GM03348 (cell line): ENCODE measurements around the gene MGAM2.

Source experiments
- DNase-seq: peaks from one replicate; pipeline ENCODE4 v3.0.0; 2012; ENCODE audit warnings: low spot score

Gene MGAM2

DNA sequence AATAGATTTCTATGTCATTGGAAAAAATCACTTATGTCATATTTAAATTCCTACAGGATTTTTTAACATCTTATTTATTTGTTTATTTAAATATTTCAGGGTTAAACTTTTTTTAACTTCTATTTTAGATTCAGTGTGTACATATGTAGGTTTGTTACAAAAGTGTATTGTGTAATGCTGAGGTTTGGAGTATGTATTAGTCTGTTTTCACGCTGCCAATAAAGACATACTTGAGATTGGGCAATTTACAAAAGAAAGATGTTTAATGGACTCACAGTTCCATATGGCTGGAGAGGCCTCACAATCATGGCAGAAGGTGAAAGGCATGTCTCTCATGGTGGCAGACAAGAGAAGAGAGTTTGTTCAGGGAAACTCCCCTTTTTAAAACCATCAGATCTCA lies 65.4 kb downstream of the MGAM2 start:
- no peak for DNase-seq

DNA sequence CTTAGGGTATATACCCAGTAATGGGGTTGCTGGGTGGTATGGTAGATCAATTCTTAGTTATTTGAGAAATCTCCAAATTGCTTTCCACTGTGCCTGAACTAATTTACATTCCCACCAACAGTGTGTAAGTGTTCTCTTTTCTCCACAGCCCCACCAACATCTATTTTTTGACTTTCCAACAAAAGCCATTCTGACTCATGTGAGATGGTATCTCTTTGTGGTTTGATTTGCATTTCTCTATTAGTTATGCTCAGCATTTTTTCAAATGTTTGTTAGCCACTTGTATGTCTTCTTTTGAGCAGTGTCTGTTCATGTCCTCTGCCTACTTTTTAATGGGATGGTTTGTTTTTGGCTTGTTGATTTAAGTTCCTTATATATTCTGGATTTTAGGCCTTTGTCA lies 66.4 kb downstream of the MGAM2 start:
- DNase-seq, result no peak

DNA sequence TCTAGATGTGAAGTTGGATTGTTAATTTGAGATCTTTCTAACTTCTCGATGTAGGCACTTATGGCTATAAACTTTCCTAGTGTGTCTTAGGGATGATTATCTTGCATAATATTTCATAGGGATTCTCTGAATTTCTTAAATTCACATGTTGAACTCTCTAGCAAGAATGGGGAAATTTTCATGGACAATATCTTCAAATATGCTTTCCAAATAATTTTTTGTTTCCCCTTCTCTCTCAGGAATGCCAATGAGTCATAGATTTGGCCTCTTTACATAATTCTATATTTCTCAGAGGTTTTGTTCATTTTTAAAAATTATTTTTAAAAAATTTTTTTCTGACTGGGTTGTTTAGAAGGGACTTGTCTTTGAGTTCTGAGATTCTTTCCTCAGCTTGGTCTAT lies 68.9 kb downstream of the MGAM2 start:
- no peak for DNase-seq

DNA sequence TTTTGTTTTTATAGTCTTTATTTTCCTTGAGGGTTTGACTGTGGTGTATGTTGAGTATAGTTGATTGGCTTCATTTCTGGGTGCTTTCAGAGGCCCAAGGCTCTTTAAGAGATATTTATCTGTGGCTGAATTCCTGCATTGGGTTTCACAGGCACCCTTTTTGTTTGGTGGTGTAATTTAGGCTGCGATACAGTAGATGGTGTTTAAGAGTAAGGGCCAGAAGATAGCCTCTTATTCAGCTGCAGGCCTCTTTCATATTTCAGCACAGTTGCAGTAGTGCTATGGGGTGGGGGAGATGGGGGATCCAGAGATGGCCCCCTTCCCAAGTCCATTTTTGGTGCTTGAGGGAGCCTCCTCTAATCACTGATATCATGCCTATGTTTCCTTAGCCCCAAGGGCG lies 69.7 kb downstream of the MGAM2 start:
- no peak for DNase-seq

DNA sequence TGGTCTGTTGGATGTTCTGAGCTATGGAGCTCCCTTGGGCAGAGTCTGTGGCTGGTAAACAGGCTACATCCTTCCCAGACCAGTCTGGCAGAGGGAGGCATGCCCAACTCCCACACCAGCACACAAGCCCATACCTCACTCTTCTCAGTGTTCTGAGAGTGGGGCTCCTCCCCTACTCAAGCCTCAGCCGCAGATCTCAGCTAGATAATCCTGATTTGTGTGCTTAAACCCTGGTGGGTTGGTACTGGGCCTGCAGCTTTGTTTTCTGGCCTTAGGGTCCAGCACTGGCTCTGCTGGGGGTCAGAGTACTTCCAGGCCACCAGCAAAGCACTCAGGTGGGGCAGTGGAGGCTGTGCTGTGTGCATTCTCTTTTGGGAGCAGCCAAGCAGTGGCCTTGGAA lies 70.4 kb downstream of the MGAM2 start:
- no peak for DNase-seq

DNA sequence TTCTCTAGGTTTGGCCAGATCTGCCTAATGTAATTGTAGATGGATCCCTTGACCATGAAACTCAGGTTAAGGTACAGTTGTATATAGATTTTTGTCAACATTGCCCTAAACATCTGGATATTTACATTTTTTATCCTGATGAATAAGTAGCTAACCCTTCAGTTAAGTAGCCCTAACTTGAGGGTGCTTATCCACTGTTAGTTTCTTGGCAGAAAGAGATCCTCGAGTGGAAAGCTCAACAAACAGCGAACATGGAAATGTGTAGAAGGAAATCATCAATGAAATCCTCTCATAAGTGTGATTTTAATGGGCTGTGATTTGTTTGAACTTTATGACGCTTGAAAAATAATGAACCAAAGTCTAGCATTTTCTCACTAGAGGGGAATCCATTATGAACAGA lies 73.6 kb downstream of the MGAM2 start:
- DNase-seq, result no peak

DNA sequence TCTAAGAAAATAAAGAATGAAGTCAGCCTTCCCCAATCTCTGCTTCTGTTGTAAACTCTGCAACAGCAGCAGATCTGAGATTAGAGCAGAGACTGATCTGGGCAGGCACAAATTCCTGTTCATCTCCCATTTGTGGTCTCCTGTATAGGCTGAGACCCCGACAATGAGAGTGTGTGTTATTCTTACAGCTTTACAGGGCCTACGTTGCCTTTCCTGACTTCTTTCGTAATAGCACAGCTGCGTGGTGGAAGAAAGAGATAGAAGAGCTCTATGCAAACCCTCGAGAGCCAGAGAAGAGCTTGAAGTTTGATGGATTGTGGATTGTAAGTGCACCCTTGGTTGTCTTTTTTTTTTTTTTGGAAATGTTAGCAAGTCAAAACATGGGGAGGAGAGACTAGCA lies 74.3 kb downstream of the MGAM2 start:
- no peak for DNase-seq

DNA sequence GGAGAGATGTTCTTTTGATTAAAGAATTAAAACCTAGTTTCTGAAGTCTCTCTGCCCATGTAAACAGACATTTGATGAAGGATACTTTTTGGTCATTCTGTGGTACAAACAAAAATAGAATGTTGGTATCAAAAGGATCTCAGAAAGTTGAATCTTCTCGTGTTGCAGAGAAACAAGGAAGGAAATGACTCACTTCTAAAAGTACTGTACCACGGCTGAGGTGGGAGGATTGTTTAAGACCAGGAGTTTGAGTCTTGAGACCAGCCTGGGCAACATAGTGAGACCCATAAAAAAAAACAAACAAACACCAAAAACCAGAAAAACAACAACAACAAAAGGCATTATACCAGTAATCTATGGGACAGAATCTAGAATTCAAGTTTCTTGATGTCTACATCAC lies 76.6 kb downstream of the MGAM2 start:
- DNase-seq, result no peak

DNA sequence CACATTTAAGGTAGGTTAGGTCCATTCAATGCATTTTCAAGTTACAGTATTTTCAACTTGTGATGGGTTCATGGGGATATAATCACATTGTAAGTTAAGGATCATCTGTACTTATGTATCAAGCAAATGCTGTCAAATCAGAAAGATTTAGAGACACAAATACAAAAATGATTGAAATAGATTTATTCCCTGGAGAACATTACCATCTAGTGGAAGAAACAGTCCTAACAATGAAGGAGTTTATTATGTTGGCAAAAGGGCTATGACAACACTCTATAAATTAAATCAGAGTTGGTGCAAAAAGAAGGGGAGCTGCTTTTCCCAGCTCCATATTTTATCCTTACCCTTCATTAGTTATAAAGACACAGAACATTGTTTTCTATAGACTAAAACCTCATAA lies 77.3 kb downstream of the MGAM2 start:
- no peak for DNase-seq

DNA sequence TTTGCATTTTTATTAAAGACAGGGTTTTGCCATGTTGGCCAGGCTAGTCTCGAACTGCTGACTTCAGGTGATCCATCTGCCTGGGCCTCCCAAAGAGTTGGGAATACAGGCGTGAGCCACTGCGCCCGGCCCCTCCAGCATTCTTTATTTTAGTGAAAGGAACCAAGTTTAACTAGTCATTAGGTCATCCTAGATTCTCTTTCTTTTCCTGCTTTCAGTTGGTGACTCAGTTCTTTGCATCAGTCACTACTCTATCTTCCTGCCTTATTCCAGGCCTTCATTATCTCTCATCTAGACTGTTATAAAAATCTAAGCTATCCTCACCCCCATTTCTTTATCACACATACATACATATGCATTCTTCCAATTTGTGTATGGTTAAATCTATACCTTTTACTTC lies 82.7 kb downstream of the MGAM2 start:
- DNase-seq, result no peak

DNA sequence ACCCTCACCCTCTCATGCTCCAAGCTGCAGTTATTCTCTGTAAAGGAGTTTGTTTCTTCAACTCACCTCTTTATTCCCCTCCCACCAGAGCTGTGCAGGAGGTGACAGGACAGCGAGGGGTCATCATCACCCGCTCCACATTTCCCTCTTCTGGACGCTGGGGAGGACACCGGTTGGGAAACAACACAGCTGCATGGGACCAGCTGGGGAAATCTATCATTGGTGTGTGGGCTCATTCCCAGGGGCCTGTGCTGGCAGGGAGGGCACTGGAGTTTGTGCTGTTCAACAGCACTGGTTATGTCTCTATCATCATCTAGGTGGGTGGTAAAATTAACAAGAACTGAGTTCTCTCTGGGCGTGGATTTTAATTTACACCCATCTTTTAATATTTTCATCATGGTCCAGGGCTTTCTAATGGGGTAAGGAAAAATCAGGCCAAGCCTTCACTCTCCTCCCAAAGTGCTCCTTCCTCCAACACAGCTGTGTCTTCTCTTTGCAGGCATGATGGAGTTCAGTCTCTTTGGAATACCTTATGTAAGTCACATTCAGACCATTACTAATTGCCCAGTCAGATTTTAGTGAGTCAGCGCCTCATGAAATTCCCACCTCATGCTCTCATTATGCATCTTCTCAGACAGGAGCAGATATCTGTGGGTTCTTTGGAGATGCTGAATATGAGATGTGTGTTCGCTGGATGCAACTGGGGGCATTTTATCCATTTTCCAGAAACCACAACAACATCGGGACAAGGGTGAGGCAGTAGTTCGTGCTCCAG lies 84.7 kb downstream of the MGAM2 start:
- DNase-seq, result no peak

DNA sequence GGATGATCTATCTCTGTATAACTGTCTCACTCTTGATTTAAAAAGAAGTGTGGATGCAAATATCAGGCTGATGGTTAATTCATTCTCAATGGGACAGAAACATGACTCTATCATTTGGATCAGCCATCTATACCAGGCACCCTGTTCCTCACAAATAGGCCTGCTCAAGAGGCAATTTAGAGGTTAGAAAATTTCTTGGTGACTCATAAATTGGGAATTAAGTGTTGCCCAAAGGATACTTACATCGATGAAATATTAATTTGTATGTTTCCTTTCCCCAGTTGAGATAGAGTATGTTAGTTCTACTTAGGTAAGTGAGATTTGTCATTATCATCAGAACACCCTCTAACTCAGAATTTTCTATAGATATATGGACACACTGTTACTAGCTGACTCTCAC lies 88.7 kb downstream of the MGAM2 start:
- no peak for DNase-seq

DNA sequence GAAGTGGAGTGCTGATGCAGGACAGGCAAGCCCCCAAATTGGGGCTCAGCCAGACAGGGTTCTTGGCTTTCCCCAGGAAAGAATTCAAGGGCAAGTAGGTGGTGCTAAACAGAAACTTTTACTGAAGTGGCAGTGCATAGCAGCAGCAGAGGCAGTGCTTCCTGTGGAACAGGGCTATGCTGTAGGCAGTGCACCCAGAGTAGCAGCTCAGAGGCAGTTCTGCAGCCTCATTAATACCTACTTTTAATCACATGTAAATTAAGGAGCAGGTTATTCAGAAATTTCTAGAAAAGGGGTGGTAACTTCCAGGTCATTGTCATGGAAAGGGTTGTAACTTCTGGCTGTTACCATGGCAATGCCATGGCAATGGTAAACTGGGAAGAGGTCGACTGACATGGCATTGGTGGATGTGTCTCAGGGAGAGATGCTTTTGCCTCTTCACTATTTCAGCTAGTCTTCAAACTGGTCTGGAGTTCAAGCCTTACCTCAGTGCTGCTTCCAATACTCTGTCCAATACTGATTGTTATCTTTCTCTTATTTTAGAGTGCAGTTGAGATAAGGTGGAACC lies 117.1 kb downstream of the MGAM2 start:
- DNase-seq, result no peak

DNA sequence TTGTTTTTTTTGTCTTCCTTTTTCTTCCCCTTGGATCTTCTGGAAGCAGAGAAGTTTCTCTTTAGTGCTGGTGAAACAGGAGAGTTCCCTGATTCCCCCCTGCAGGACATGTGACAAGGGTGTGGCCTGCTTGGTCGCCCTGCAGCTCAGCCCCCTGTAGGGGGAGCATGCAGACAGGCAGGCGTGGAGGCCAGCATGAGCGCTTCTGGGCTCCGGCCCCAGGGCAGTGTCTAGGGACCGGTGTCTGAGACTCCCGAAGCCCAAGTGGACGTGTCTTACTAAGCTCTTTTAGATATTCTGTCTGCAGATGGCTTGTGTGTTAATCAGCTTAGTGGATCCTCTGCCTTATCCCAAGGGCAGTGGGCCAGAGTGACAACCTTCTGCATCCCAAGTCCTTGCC lies 120.2 kb downstream of the MGAM2 start:
- DNase-seq, result no peak

DNA sequence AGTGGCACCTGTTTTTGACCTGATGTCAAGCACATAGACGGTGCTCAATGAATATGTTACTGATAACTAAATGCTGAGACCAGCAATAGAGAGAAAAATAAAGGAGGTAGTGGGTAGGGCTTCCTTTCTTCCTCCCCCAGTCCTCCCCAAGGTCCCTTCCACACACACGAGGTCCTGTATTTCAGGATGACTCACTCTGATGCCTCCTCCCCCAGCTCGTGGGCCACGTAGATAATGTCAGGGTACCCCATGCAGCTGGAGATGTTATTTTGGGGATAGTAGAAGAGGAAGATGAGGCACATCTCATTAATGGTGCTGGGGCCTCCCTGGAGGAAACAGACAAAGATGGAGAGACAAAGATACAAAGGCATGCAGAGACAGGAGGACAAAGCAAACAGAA lies 129.0 kb downstream of the MGAM2 start:
- DNase-seq, result no peak

DNA sequence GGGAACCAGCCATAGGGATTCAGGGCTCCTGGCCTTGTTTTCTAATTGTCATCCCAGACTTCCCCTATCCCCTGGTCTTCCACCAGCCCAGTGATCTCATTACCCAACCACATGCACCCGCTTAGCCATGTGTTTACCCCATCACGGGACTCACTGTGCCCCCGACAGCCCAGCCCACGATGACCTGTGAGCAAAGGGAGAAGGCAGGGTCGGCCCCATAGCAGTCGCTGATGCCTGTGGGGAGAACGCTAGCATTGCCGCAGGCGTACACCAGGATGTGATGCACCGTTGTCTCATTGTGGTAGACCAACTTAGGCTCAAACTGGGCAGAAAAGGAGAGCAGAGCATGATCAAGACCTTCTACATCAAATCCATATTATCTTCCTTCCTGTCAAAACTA lies 132.3 kb downstream of the MGAM2 start:
- DNase-seq, result no peak

DNA sequence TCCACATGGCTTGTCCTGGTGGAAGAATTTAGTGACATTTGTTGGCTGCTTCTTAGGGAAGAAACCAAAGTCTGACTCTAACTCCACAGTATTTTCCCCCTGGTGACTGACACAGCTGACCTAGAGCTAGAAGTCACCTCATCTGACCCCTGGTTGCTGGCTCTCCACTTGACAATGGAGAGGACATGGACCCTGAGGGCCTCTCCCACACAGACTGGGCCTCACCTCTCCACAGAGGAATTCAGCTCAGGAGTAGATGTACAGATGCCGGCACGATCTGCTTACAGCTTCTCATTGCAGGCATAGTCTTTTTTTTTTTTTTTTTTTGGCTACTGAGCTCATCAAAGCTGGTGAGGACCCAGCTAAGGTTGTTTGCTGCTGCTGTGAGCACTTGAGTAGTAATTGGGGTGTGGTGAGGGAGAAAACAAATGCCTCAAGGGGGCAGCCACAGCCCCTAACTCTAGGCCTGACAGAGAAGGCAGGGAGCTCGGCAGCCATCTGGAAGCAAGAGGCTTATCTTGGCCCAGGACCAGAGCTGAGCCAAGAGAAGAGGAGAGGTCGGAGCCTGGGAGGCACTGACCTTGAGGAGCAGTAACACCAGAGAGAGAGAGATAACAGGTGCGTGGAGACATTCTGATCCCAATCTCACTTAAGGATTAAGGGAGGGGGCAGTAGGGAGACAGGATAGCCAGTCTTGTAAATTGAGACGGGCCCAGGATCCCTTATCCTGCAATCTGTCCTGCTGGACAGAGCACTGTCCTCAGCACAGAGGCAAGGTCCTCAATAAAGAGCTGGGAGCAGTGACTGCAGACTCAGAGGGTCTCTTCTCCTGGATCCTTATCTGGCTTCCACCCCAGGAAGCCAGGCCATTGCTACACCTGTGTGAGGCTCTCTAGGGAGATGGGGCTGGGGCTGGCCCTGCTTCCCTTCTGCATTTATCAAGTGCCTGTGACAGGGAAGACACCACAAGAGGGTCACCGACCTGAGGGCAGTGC lies 136.9 kb downstream of the MGAM2 start:
- DNase-seq, result no peak

DNA sequence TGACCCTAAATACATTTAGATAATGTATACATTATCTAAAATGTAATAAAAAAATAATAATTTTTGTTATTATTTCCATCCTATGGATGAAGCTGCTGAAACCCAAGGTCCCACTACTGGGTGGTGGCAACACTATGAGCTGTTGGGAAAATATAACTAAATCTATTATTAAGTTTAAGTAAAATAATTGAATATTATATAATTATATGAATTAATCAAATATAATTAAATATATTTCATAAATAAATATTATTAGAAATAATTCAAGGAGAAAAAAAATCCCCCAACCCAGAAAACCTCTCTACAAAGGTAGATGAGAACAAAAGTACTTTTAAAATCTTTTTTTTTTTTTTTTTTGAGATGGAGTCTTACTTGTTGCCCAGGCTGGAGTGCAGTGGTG lies 138.4 kb downstream of the MGAM2 start:
- no peak for DNase-seq

DNA sequence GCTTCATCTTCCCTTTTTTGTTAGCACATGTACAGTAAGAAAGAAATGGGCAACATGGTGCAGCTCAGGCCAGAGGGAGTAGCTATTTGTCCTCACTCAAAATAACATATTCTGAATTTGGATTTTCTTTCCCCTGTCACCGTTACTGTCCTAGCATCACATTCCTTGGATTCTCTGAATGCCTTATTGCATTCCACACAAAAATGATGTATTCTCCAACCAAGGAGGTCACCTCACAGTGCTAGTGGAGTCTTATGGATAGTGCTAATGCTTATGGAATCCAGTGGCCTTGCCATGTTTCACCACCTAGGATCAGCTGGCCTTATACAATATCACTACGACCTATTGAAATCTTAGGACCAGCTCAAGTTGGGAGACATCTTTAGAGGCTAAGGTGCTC lies 139.2 kb downstream of the MGAM2 start:
- DNase-seq, result no peak

DNA sequence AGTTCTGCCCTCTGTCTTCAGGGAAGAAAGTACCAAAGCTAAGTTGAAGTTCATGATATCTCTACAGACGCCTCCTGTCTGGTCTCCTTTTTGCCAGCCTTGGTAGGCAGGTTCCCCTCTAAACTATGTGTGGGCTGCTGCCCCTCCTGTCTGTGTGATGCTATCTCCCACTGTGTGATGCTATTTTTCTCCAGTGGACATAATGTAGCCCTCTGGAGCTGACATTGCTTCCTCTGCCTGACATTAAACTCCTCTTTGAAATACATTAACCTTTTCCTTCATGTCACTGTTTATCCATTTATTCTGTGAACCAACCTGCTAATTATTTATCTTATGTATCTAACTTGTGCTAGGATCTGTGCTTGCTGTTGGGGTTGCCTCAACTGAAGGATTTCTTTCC lies 146.4 kb downstream of the MGAM2 start, which contains the start of gene PRSS58:
Gene PRSS58 (minus strand): TSS at position 101 of the 400 bp plus-strand sequence. CDS start 351 bp downstream, outside the sequence.
- no peak for DNase-seq

DNA sequence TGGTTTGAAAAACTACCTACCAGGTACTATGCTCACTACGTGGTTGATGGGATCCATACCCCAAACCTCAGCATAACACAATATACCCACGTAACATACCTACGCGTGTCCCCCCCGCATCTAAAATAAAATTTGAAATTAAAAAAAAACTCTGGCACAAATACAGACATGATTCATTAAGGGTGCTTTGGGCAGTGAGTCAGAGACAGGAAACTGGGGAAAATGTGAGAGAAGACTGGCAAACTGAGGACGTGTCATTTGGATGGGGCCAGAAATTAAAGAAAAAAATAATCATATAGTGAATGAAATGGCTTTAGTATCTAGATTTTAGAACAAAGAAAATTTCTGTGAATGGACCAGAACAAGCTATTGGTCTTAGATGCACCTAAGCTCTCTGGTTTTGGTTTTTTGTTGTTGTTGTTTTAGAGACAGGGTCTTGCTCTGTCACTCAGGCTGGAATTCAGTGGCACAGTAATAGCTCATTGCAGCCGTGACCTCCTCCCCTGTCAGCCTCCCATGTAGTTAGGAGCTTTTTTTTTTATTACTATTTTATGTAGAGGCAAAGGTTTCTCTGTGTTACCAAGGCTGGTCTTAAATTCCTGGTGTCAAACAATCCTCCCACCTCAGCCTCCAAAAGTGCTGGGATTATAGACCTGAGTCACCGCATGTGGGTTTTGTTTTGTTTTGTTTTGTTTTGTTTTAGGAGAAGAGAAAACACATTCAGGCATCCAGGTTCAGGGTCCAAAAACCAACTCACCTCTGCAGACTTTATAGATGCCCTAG lies 152.3 kb downstream of the MGAM2 start:
- no peak for DNase-seq
